MG63 (cell line): ENCODE data around the gene HNF1B. TPM values are rescaled to one million over a fixed set of nuclear protein-coding genes. Genes with fewer than 3 reads are reported as not detected.

Source experiments
- DNase-seq: peaks from one replicate; pipeline ENCODE4 v3.0.0-alpha.2; 2020
- H3K27me3 ChIP-seq: fragments of 250-450 bp; sonication (Bioruptor Pico); 2 replicates; pipeline ENCODE4 v1.5.1; 2020; ENCODE audit warnings: mild to moderate bottlenecking, moderate library complexity
- H3K36me3 ChIP-seq: fragments of 250-450 bp; sonication (Bioruptor Pico); 2 replicates; pipeline ENCODE4 v1.5.1; 2020; ENCODE audit warnings: mild to moderate bottlenecking, moderate library complexity
- H3K4me3 ChIP-seq: fragments of 250-450 bp; sonication (Bioruptor Pico); 2 replicates; pipeline ENCODE4 v1.5.1; 2020; ENCODE audit warnings: mild to moderate bottlenecking, moderate library complexity
- H3K9me3 ChIP-seq: fragments of 250-450 bp; sonication (Bioruptor Pico); 2 replicates; pipeline ENCODE4 v1.5.1; 2020; ENCODE audit warnings: mild to moderate bottlenecking, moderate library complexity
- total RNA-seq: library from RNA; depleted of rRNA; stranded (reverse); fragments of >200 nt; shearing (Covaris generic); gene quantifications from 2 replicates; pipeline ENCODE4 v1.2.3, GENCODE V29; 2014; ENCODE audit warnings: low replicate concordance

Gene HNF1B
- total RNA-seq, 1 experiment from 2014 or later, result not detected

- DNase-seq, result no peak
- no peak overlapping the region for H3K4me3 ChIP-seq
- H3K9me3 ChIP-seq, result no peaks in the 10 kb centered on the region
Measured at GRCh38 chr17:37673386-37673785, 71.5 kb downstream of the HNF1B start.

GRCh38 chr17:37672548-37673078 is 72.2 kb downstream of the HNF1B start:
- no peaks in the 10 kb centered on the region for H3K27me3 ChIP-seq
- no peak for DNase-seq
- H3K4me3 ChIP-seq, result no peak overlapping the region

More at GRCh38 chr17:37673386-37673785, 71.5 kb downstream of the HNF1B start:
- Histone ChIP-seq H3K27me3 (no peaks in the 10 kb centered on the region), H3K36me3 (no peaks in the 10 kb centered on the region)

GRCh38 chr17:37671824-37672547 is 72.9 kb downstream of the HNF1B start:
- no peak overlapping the region for H3K4me3 ChIP-seq
- H3K27me3 ChIP-seq, result no peaks in the 10 kb centered on the region
- no peaks in the 10 kb centered on the region for H3K9me3 ChIP-seq
- H3K36me3 ChIP-seq, result no peaks in the 10 kb centered on the region
- DNase-seq, result peak; percentile 57

More at GRCh38 chr17:37672548-37673078, 72.2 kb downstream of the HNF1B start:
- Histone ChIP-seq H3K9me3 (no peaks in the 10 kb centered on the region), H3K36me3 (no peaks in the 10 kb centered on the region)

GRCh38 chr17:37671028-37671823 is 73.6 kb downstream of the HNF1B start:
- no peaks in the 10 kb centered on the region for H3K27me3 ChIP-seq
- no peaks in the 10 kb centered on the region for H3K9me3 ChIP-seq
- no peaks in the 10 kb centered on the region for H3K36me3 ChIP-seq
- DNase-seq, result no peak
- no peak overlapping the region for H3K4me3 ChIP-seq

- Histone ChIP-seq H3K36me3 (no peaks in the 10 kb centered on the region), H3K27me3 (no peaks in the 10 kb centered on the region), H3K9me3 (no peaks in the 10 kb centered on the region), H3K4me3 (no peak overlapping the region)
- DNase-seq, result no peak
Measured at GRCh38 chr17:37667039-37667438, 77.8 kb downstream of the HNF1B start.

GRCh38 chr17:37664214-37664613 is 80.6 kb downstream of the HNF1B start:
- no peaks in the 10 kb centered on the region for H3K36me3 ChIP-seq
- no peaks in the 10 kb centered on the region for H3K9me3 ChIP-seq
- no peak for DNase-seq

GRCh38 chr17:37662353-37662752 is 82.5 kb downstream of the HNF1B start:
- Histone ChIP-seq H3K4me3 (no peak overlapping the region), H3K27me3 (no peaks in the 10 kb centered on the region), H3K36me3 (no peaks in the 10 kb centered on the region), H3K9me3 (no peaks in the 10 kb centered on the region)
- no peak for DNase-seq

More at GRCh38 chr17:37664214-37664613, 80.6 kb downstream of the HNF1B start:
- no peaks in the 10 kb centered on the region for H3K27me3 ChIP-seq
- no peak overlapping the region for H3K4me3 ChIP-seq

- no peaks in the 10 kb centered on the region for H3K9me3 ChIP-seq
- no peak overlapping the region for H3K4me3 ChIP-seq
- no peaks in the 10 kb centered on the region for H3K36me3 ChIP-seq
- no peak for DNase-seq
- H3K27me3 ChIP-seq, result no peaks in the 10 kb centered on the region
Measured at GRCh38 chr17:37661400-37662014, 83.4 kb downstream of the HNF1B start.

- Histone ChIP-seq H3K9me3 (no peaks in the 10 kb centered on the region), H3K36me3 (no peaks in the 10 kb centered on the region), H3K4me3 (no peak overlapping the region), H3K27me3 (no peaks in the 10 kb centered on the region)
- no peak for DNase-seq
Measured at GRCh38 chr17:37659925-37660324, 84.9 kb downstream of the HNF1B start.

GRCh38 chr17:37657202-37657601 is 87.7 kb downstream of the HNF1B start:
- H3K36me3 ChIP-seq, result no peaks in the 10 kb centered on the region
- DNase-seq, result no peak
- no peak overlapping the region for H3K4me3 ChIP-seq
- H3K27me3 ChIP-seq, result no peaks in the 10 kb centered on the region
- H3K9me3 ChIP-seq, result no peaks in the 10 kb centered on the region

- Histone ChIP-seq H3K36me3 (no peaks in the 10 kb centered on the region), H3K9me3 (no peaks in the 10 kb centered on the region), H3K27me3 (no peaks in the 10 kb centered on the region), H3K4me3 (no peak overlapping the region)
- no peak for DNase-seq
Measured at GRCh38 chr17:37651849-37652248, 93.0 kb downstream of the HNF1B start.

GRCh38 chr17:37650419-37651003 is 94.3 kb downstream of the HNF1B start:
- Histone ChIP-seq H3K36me3 (no peaks in the 10 kb centered on the region), H3K4me3 (no peak overlapping the region), H3K9me3 (no peaks in the 10 kb centered on the region), H3K27me3 (no peaks in the 10 kb centered on the region)
- DNase-seq, result peak; percentile 39

- Histone ChIP-seq H3K36me3 (no peaks in the 10 kb centered on the region), H3K9me3 (no peaks in the 10 kb centered on the region), H3K27me3 (no peaks in the 10 kb centered on the region), H3K4me3 (no peak overlapping the region; the same call in 1 of the 2 replicates)
- no peak for DNase-seq
Measured at GRCh38 chr17:37648555-37648954, 96.3 kb downstream of the HNF1B start.

- no peaks in the 10 kb centered on the region for H3K36me3 ChIP-seq
- H3K4me3 ChIP-seq, result no peak overlapping the region
Measured at GRCh38 chr17:37647856-37648255, 97.0 kb downstream of the HNF1B start.

GRCh38 chr17:37643869-37644268 is 101.0 kb downstream of the HNF1B start:
- no peaks in the 10 kb centered on the region for H3K27me3 ChIP-seq
- H3K36me3 ChIP-seq, result peaks cover 26% of the 10 kb centered on the region
- H3K9me3 ChIP-seq, result no peaks in the 10 kb centered on the region
- peak overlapping the region; percentile 80 for H3K4me3 ChIP-seq
- DNase-seq, result no peak

More at GRCh38 chr17:37647856-37648255, 97.0 kb downstream of the HNF1B start:
- Histone ChIP-seq H3K9me3 (no peaks in the 10 kb centered on the region), H3K27me3 (no peaks in the 10 kb centered on the region)
- no peak for DNase-seq

GRCh38 chr17:37643118-37643766 is 101.6 kb downstream of the HNF1B start, which contains the start of gene DDX52:
Gene DDX52 (minus strand): TSS chr17:37643446. CDS start chr17:37643420, 26 bp downstream.
- DNase-seq, result peak; percentile 92
- peaks cover 30% of the 10 kb centered on the region for H3K36me3 ChIP-seq
- H3K9me3 ChIP-seq, result no peaks in the 10 kb centered on the region
- no peaks in the 10 kb centered on the region for H3K27me3 ChIP-seq
- peak within 1 kb of the TSS; percentile 80 for H3K4me3 ChIP-seq
